ENCODE results near the gene LSM6. TPM values are rescaled to one million over a fixed set of nuclear protein-coding genes. Genes with fewer than 3 reads are reported as not detected.

LSM6 gene
- 10 to 100 TPM; 15.7 to 17.2 TPM for total RNA-seq
- long read RNA-seq, partial matches to known transcripts: 0 of 1 reads
- long read RNA-seq, other reads (novel, unspliced or antisense): 0 of 1 reads

GRCh38 chr4:146175541-146176453 is at the start of gene LSM6:
LSM6 (plus strand) TSS chr4:146175718; CDS start chr4:146182922, 7,204 bp downstream.
- DNase-seq (peak; percentile 91), ATAC-seq (peak; percentile 97 to 98)
- intact Hi-C loops (cut with DNase I): no loop called here

- intact Hi-C loops (cut with DNase I): no loop called here
- DNase-seq (no peak), ATAC-seq (no peak)
These were observed 43.1 kb upstream of the LSM6 start for GRCh38 chr4:146132445-146132844.

- intact Hi-C loops (cut with DNase I): no loop called here
- DNase-seq (peak; percentile 48), ATAC-seq (peak; percentile 76 to 87)
These were observed 40.6 kb upstream of the LSM6 start for GRCh38 chr4:146134761-146135445.

- intact Hi-C loops (cut with DNase I): no loop called here
- DNase-seq (no peak), ATAC-seq (peak in 1 of 2 donors; percentile 43)
These were observed 39.6 kb upstream of the LSM6 start for GRCh38 chr4:146135941-146136340.

GRCh38 chr4:146142768-146143167 is 32.8 kb upstream of the LSM6 start:
- no peak for DNase-seq
- intact Hi-C loops (cut with DNase I): no loop called here
- ATAC-seq: no peak

GRCh38 chr4:146143888-146144287 is 31.6 kb upstream of the LSM6 start:
- no peak for DNase-seq

GRCh38 chr4:146146918-146147317 is 28.6 kb upstream of the LSM6 start:
- ATAC-seq: no peak
- intact Hi-C loops (cut with DNase I): no loop called here
- DNase-seq: no peak

More at GRCh38 chr4:146143888-146144287, 31.6 kb upstream of the LSM6 start:
- ATAC-seq: no peak
- intact Hi-C loops (cut with DNase I): no loop called here

DNA sequence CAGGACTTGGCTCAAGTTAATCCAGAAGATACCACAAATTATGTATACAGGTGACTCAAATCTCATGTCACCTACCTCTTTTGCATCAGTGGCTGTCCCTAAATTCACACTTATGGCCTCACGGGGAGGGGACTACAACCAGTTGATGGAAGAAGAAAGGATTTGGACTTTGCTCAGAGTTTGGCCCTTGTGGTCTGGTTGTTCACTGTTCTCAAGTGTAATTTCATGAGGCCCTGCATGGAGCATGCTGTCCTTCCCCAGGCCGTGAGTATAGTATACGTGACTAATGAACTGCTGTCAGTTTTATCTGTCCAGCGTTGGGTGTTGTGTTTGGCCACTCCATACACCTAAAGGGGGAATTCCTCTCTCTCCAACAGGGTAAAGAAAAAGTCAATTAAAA is 27.5 kb upstream of the LSM6 start:
- DNase-seq (no peak), ATAC-seq (no peak)
- intact Hi-C loops (cut with DNase I): no loop called here

- DNase-seq (no peak), ATAC-seq (no peak)
- intact Hi-C loops (cut with DNase I): no loop called here
These were observed 21.5 kb upstream of the LSM6 start for GRCh38 chr4:146154057-146154456.

DNA sequence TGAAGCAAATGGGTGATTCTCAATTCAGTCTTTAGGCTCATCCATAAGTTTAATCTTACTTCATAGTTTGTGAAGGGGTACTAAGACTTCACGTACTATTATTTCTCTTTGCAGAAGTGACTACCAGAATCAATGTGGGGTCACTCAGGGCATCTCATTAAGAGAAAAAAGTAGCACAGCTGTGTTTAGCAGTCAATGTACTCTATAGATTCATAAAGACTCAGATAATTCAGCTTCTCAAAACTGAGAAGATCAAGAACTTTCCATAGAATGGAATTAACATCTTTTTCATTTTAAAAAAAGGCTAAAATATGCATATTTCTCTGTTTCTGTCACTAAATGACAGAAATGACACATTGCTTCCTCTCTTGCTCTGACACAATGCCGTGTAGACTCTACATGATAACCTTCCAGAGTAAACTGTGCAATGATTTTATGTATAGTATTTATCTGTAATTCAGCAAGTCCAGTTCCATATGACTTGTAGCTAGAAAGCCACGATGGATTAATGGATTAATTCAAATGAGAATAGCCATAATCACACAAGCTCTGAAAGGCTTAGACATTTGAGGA is 20.3 kb upstream of the LSM6 start:
- intact Hi-C loops (cut with DNase I): no loop called here
- no peak for ATAC-seq

DNA sequence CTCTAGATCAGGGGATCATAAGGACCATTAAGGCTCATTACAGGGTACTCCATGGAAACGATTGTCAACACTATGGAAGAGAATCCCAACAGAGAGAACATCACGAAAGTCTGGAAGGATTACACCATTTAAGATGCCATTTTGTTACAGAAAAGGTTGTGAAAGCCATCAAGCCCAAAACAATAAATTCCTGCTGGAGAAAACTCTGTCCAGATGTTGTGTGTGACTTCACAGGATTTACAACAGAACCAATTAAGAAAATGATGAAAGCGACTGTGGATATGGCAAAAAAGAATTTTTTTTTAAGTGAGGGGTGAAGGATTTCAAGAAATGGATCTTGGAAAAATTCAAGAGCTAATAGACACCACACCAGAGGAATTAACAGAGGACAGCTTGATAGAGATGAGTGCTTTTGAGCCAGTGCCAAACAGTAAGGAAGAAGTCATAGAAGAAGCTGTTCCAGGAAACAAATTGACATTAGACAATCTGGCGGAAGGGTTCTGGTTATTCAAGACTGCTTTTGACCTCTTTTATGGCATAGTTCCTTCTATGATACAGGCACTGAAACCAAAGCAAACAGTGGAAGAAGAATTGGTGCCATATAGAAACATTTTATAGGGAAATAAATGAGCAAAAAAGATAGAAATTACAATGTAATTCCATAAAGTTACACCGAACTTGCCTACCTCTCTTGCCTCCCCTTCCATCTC is 17.3 kb upstream of the LSM6 start:
- DNase-seq (no peak), ATAC-seq (no peak)
- intact Hi-C loops (cut with DNase I): no loop called here

More for the DNA sequence above, 20.3 kb upstream of the LSM6 start:
- no peak for DNase-seq

DNA sequence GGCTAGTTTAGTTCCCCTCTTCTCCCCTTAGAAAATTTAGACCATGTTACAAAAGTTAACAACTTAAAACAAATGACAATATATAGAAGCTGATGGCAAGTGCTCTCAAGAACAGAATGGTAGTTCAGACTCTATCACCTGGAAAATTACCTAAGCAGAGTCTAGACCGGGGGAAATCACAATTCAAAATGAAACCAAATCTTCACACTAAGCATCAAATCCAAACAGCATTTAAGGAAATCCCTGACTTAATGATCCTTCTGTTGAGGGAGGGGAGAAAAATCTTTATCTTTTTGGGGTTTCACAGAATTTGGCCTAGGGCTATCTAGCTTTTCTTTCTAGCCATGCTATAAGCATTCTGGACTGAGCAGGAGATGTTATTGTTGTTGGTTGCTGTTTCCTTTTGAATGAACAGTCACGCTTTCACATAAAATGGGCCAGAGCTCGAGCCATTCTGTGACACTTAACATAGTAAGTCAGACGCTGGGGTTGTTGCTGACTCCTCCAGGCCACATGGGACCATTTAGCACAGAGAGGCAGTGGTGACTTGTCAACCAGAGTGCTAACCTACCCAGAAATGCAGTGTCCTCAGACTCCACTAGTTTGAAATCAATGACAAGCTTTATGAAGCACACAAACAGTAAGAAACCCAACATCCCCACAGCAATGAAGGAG is 16.0 kb upstream of the LSM6 start:
- ATAC-seq (no peak), DNase-seq (no peak)
- intact Hi-C loops (cut with DNase I): no loop called here

DNA sequence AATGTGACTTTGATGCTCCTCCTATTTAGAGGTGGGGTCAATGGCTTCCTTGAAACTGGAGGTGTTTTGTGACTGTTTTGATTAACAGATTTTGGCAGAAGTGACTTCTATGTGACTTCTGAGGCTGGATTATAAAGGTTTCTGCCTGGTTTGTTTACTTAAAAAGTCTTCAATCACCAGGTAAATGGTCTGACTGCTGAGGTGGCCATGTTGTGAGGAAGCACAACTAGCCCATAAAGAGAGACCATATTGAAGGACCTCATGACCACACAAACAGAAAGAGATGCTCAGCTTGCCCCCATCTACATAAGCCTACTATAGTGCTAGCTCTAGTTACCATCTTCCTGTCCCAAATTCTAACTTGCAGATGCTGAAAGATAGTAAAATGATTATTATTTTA is 14.3 kb upstream of the LSM6 start:
- intact Hi-C loops (cut with DNase I): no loop called here
- DNase-seq: no peak
- no peak for ATAC-seq

DNA sequence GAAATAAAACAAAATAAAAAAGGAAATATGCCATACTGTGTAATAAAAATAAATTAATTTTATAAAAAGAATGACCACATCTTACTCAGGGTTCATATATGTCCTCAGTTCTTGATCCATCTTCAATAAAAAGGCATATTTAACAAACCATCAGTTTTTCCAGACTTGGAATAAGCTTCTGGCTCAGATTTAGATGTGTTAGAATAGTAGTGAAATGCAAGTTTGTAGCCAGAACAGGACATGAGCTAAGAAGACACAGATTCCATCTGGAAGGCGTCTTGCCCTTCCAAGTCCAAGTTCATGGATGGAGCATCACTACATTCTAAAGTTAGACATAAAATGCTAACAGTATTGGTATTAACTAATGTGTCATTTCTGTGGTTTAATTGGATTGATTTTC is 10.3 kb upstream of the LSM6 start:
- ATAC-seq (no peak), DNase-seq (no peak)
- intact Hi-C loops (cut with DNase I): no loop called here

DNA sequence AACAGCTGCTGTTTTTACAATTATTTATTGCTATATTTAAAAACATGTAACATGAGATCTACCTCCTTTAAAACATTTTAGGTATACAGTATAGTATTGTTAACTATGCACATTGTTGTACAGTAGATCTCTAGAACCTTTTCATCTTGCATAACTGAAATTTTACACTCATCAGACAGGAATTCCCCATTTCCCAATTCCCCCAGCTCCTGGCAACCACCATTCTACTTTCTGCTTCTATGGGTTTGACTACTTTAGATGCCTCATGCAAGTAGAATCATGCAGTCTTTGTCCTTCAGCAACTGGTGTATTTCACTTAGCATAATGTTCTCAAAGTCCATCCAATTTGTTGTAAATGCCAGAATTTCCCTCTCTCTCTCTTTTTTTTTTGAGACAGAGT is 9.7 kb upstream of the LSM6 start:
- intact Hi-C loops (cut with DNase I): no loop called here
- ATAC-seq (peak in 1 of 2 donors; percentile 56), DNase-seq (no peak)

- intact Hi-C loops (cut with DNase I): no loop called here
- no peak for ATAC-seq
- no peak for DNase-seq
These were observed 5.4 kb upstream of the LSM6 start for GRCh38 chr4:146170149-146170548.

DNA sequence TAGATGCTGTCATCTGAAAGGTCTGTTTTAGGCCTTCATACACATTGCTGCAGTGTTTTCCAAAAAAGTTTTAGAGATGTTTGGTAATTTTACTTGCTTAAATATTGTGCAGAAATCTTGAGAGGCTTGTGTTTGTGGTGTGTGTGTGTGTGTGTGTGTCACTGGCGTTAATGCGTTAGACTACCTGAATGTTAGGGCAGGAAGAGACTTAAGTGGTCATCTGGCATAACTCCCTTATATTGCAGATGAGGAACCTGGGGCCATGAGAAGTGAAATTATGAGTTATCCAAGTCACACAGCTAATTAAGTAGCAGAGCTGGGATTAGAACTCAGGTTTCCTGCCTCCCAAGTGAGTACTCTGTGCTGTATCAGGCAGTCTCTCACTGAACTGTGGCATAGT is 1.4 kb downstream of the LSM6 start:
- DNase-seq (no peak), ATAC-seq (no peak)
- intact Hi-C loops (cut with DNase I): no loop called here

- ATAC-seq: no peak
- intact Hi-C loops (cut with DNase I): no loop called here
- DNase-seq: no peak
These were observed 2.6 kb downstream of the LSM6 start for GRCh38 chr4:146178126-146178525.

All from left cardiac atrium (tissue), 4 donors.